ENCODE data around the gene EPC2. TPM values are rescaled to one million over a fixed set of nuclear protein-coding genes. Genes with fewer than 3 reads are reported as not detected.

EPC2 gene
- total and polyA plus RNA-seq, 3 donors from 2014 or later = 22.5 to 53.1 (median 41.7) TPM

DNA sequence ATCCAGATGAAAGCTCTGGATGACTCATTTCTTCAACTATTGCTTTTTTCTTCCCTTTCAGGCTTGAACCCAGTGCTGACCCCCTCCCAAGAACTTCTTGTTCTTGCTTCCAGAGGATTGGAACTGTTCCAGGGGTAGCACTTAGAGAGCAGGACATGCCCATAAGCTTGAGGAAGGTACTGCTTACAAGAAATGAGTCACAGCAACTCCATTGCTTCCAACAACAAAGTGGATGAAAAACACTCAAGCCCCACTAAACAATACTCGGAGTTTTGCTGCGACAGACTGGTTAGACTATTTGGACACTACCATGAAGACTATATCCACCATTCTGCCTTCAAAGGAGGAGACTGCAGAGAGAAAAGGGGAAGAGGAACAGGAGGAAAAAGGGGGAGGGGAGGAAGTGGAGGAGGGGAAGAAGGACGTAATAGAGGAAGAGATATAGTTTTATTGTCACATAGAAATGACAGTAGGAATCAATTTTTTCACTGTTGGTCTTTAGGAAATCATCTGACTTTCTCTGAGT lies 1.6 kb upstream of the EPC2 start:
- intact Hi-C loops (cut with DNase I; ENCODE audit: low total_unique reads) = no loop called here

DNA sequence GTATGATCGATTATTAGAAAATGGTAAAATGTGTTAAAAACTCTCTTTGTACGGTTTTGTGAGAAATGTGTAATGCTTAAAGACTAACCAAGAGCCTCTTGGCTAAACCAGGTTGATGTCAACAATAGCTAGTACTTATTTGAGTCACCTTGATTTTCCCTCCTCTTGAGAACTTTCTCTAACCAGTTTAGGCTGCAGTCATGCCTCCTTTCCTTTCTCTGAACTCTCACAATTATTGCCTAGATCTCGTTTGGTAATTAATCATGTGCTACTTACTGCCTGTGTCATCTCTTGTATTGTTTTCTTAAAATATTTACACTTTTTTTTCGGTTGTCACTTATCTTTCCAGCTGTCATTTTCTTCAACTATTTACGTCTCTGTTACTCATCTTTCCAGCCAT lies 1.1 kb upstream of the EPC2 start:
- peaks cover 13% of the 10 kb centered on the region for H3K4me1 ChIP-seq
- no peaks in the 10 kb centered on the region for H3K27me3 ChIP-seq
- intact Hi-C loops (cut with DNase I; ENCODE audit: low total_unique reads) = no loop called here
- 25 to 29% methylated on average over 5 of the region's 5 CpGs for WGBS, 2 donors
- TF ChIP-seq CTCF (IDR thresholded peaks at IDR 0.05) (no peak), POLR2A (IDR thresholded peaks at IDR 0.05) (no peak)
- H3K9me3 ChIP-seq = no peaks in the 10 kb centered on the region
- no peaks in the 10 kb centered on the region for H3K36me3 ChIP-seq (ENCODE audit: low read depth, missing control alignments)
- H3K4me3 ChIP-seq = no peak overlapping the region
- H3K27ac ChIP-seq = peak overlapping the region in 1 of 2 donors; percentile 98
- no peak for DNase-seq

More for the DNA sequence above, 1.6 kb upstream of the EPC2 start:
- Histone ChIP-seq H3K4me3 (no peak overlapping the region), H3K27ac (peak overlapping the region in 1 of 2 donors; percentile 51), H3K36me3 (ENCODE audit: low read depth, missing control alignments) (no peaks in the 10 kb centered on the region), H3K27me3 (no peaks in the 10 kb centered on the region), H3K4me1 (peaks cover 10% of the 10 kb centered on the region), H3K9me3 (no peaks in the 10 kb centered on the region)
- no peak for TF ChIP-seq POLR2A (IDR thresholded peaks at IDR 0.05)
- no peak for TF ChIP-seq CTCF (IDR thresholded peaks at IDR 0.05)
- no peak for DNase-seq
- 21 to 29% methylated on average over 3 of the region's 3 CpGs for WGBS, 2 donors

GRCh38 chr2:148644883-148645538 lies 460 bp downstream of the EPC2 start:
- TF ChIP-seq CTCF (IDR thresholded peaks at IDR 0.05) (peak; percentile 24 to 40 (median 27)), POLR2A (IDR thresholded peaks at IDR 0.05) (no peak)
- intact Hi-C loops (cut with DNase I; ENCODE audit: low total_unique reads) = no loop called here
- peak overlapping the region; percentile 98 to 100 for H3K27ac ChIP-seq
- H3K4me3 ChIP-seq = peak overlapping the region; percentile 78 to 99
- no peaks in the 10 kb centered on the region for H3K27me3 ChIP-seq
- H3K4me1 ChIP-seq = peaks cover 18% of the 10 kb centered on the region
- DNase-seq = peak; percentile 96
- no peaks in the 10 kb centered on the region for H3K9me3 ChIP-seq
- H3K36me3 ChIP-seq (ENCODE audit: low read depth, missing control alignments) = no peaks in the 10 kb centered on the region
- 0% methylated on average over 39 to 57 of the region's 69 CpGs for WGBS, 2 donors

- H3K36me3 ChIP-seq (ENCODE audit: low read depth, missing control alignments) = no peaks in the 10 kb centered on the region
- DNase-seq = peak; percentile 69
- peak overlapping the region; percentile 78 to 99 for H3K4me3 ChIP-seq
- H3K27me3 ChIP-seq = no peaks in the 10 kb centered on the region
- H3K4me1 ChIP-seq = peaks cover 18% of the 10 kb centered on the region
- H3K9me3 ChIP-seq = no peaks in the 10 kb centered on the region
- TF ChIP-seq POLR2A (IDR thresholded peaks at IDR 0.05) = no peak
- TF ChIP-seq CTCF (IDR thresholded peaks at IDR 0.05) = no peak
- 0 to 2% methylated on average over 17 to 42 of the region's 47 CpGs for WGBS, 2 donors
- intact Hi-C loops (cut with DNase I; ENCODE audit: low total_unique reads) = no loop called here
- H3K27ac ChIP-seq = peak overlapping the region; percentile 98 to 100
Observed at GRCh38 chr2:148645539-148646230, 1.1 kb downstream of the EPC2 start.

Data from testis (tissue), 3 donors.